Endothelial cell of umbilical vein (primary cell): ENCODE results near the gene C14orf119. TPM values are rescaled to one million over a fixed set of nuclear protein-coding genes. Genes with fewer than 3 reads are reported as not detected.

Source experiments
- BruUV-seq: library from RNA; stranded (reverse); fragments of 400-500 nt; replicated peaks from 2 replicates; lab custom pipeline; 2021; lab: Mats Ljungman, UMichigan
- CTCF ChIA-PET: fragments of 300-600, 350-600 bp; sonication (Branson Sonifier 250); formaldehyde crosslinking; loops from one replicate; lab custom pipeline; 2021; ENCODE audit warnings: antibody characterized with exemption, inconsistent platforms; lab: Charles Lee
- POLR2A ChIA-PET: fragments of 300-600, 350-600 bp; sonication (Branson Sonifier 250); formaldehyde crosslinking; loops from one replicate; lab custom pipeline; 2021; ENCODE audit warnings: antibody characterized with exemption, inconsistent platforms; lab: Charles Lee
- DNase-seq: peaks from one replicate; pipeline ENCODE4 v3.0.0-alpha.2; 2011; ENCODE audit warnings: low read depth, low spot score
- FAIRE-seq: peaks from 2 replicates; lab custom pipeline; 2011; peaks lifted over from hg19 to GRCh38; lab: Jason Lieb, UNC
- H2AFZ ChIP-seq: 2 replicates; pipeline ENCODE4 v1.6.0; 2012; ENCODE audit warnings: low read depth, low read length, control low read depth, inconsistent platforms
- H3K27ac ChIP-seq: 2 replicates; pipeline ENCODE4 v1.5.1; 2011; ENCODE audit warnings: low read depth, mild to moderate bottlenecking, control low read depth, low read length, moderate library complexity; ENCODE audit not compliant: insufficient read depth
- H3K27me3 ChIP-seq, 2 experiments: 2 replicates each; pipeline versions ENCODE4 v1.6.0 to v1.6.1; 2011; ENCODE audit warnings: low read length in 2 of 2, mixed read lengths in 1 of 2; ENCODE audit not compliant: control insufficient read depth in 2 of 2, insufficient read depth in 2 of 2
- H3K36me3 ChIP-seq, 2 experiments: 2 replicates in 1 of 2; 3 replicates in 1 of 2; pipeline ENCODE4 v1.5.1; 2011; ENCODE audit warnings: low read length in 2 of 2, mild to moderate bottlenecking in 1 of 2, moderate library complexity in 1 of 2; ENCODE audit not compliant: control insufficient read depth in 2 of 2, insufficient read depth in 2 of 2; ENCODE audit errors: extremely low read depth in 1 of 2
- H3K4me1 ChIP-seq: 3 replicates; pipeline ENCODE4 v1.5.1; 2011; ENCODE audit warnings: mild to moderate bottlenecking, low read length; ENCODE audit not compliant: control insufficient read depth, insufficient read depth; ENCODE audit errors: extremely low read depth
- H3K4me2 ChIP-seq: 2 replicates; pipeline ENCODE4 v1.6.1; 2011; ENCODE audit warnings: low read length, control low read depth, mixed read lengths; ENCODE audit not compliant: insufficient read depth
- H3K4me3 ChIP-seq, 3 experiments: fragments of 200-600 bp in 1 of 3; sonication (generic), shearing (Covaris generic) in 1 of 3; replicated peaks in 1 of 3; 2 replicates each; pipeline ENCODE4 v1.5.1; 2011 to 2016; ENCODE audit warnings: control low read depth in 3 of 3, low read length in 3 of 3, mild to moderate bottlenecking in 2 of 3, inconsistent platforms in 1 of 3, low read depth in 1 of 3, moderate library complexity in 1 of 3; ENCODE audit not compliant: insufficient read depth in 1 of 3
- H3K79me2 ChIP-seq: 2 replicates; pipeline ENCODE4 v1.6.0; 2012; ENCODE audit warnings: low read length, inconsistent platforms; ENCODE audit not compliant: control insufficient read depth, insufficient read depth
- H3K9ac ChIP-seq: replicated peaks from 2 replicates; pipeline ENCODE3; 2011; ENCODE audit warnings: low read length, control low read depth; ENCODE audit not compliant: insufficient read depth; ENCODE audit errors: extremely low read depth
- H3K9me1 ChIP-seq: replicated peaks from 3 replicates; pipeline ENCODE4 v1.6.0; 2011; ENCODE audit warnings: mild to moderate bottlenecking, low read length; ENCODE audit not compliant: control insufficient read depth, insufficient read depth; ENCODE audit errors: extremely low read depth
- H3K9me3 ChIP-seq: replicated peaks from 2 replicates; pipeline ENCODE4 v1.5.1; 2012; ENCODE audit warnings: low read length, inconsistent platforms; ENCODE audit not compliant: control insufficient read depth, insufficient read depth
- H4K20me1 ChIP-seq: replicated peaks from 2 replicates; pipeline ENCODE3; 2011; ENCODE audit warnings: mild to moderate bottlenecking, low read length; ENCODE audit not compliant: control insufficient read depth, insufficient read depth; ENCODE audit errors: extremely low read depth
- EZH2 ChIP-seq: IDR thresholded peaks from 2 replicates; pipeline ENCODE4 v1.6.1; 2012; ENCODE audit warnings: borderline replicate concordance, low read depth, mild to moderate bottlenecking, moderate library complexity, low read length, inconsistent platforms; ENCODE audit not compliant: severe bottlenecking
- FOS ChIP-seq: IDR thresholded peaks from 2 replicates; pipeline ENCODE4 v1.6.1; 2011; ENCODE audit warnings: mild to moderate bottlenecking, low read length, moderate library complexity, borderline replicate concordance; ENCODE audit not compliant: insufficient read depth
- GATA2 ChIP-seq: IDR thresholded peaks from 2 replicates; pipeline ENCODE4 v1.7.0; 2011; ENCODE audit warnings: low read depth, mild to moderate bottlenecking, moderate library complexity, mixed read lengths, low read length; ENCODE audit not compliant: insufficient read length, insufficient read depth
- JUN ChIP-seq: IDR thresholded peaks from 2 replicates; pipeline ENCODE4 v1.6.1; 2011; ENCODE audit warnings: borderline replicate concordance, low read depth; ENCODE audit not compliant: insufficient read length, insufficient read depth
- MAX ChIP-seq: IDR thresholded peaks from 2 replicates; pipeline ENCODE4 v1.6.1; 2011; ENCODE audit not compliant: insufficient read depth, insufficient read length
- MYC ChIP-seq: IDR thresholded peaks from one replicate; pipeline ENCODE4 v1.6.1; 2011; ENCODE audit warnings: mild to moderate bottlenecking, low read depth, low read length
- POLR2A ChIP-seq: IDR thresholded peaks from 2 replicates; pipeline ENCODE4 v1.6.1; 2012; ENCODE audit warnings: low read depth, mild to moderate bottlenecking, control low read depth, low read length
- POLR2AphosphoS5 ChIP-seq: IDR thresholded peaks from 2 replicates; pipeline ENCODE4 v1.6.1; 2012; ENCODE audit warnings: low read depth, mild to moderate bottlenecking, control low read depth, low read length, moderate library complexity; ENCODE audit not compliant: insufficient read depth
- dilution Hi-C: fragments of 300-500 bp; cut with MboI; formaldehyde crosslinking; loops from one replicate; pipeline ENCODE4 v1.15.0; 2019; ENCODE audit warnings: low sequenced_read_pairs; ENCODE audit not compliant: extremely low pct_ligation_motif_present
- intact Hi-C: fragments of 100-400 bp; cut with micrococcal nuclease; formaldehyde crosslinking; loops from one replicate; pipeline ENCODE4 v1.10.0; 2022
- polyA plus RNA-seq, 4 experiments: library from polyadenylated mRNA; depleted of rRNA in 3 of 4; stranded (reverse) in 3 of 4; unstranded in 1 of 4; fragments of >200 nt; gene quantifications; 2 replicates each; pipeline versions ENCODE4 v1.2.1 to v1.2.3, GENCODE V29; 2011 to 2012; ENCODE audit warnings: missing spikeins in 1 of 4
- total RNA-seq: library from RNA; stranded (reverse); gene quantifications from 2 replicates; pipeline ENCODE4 v1.2.3, GENCODE V29; 2021
- TF ChIP-seq, protein P1 (sequence below), 2 donors: IDR thresholded peaks; 1 replicate in 1 of 2; 2 replicates in 1 of 2; pipeline ENCODE4 v1.5.1; 2011; ENCODE audit warnings: low read length in 2 of 2, mild to moderate bottlenecking in 2 of 2, moderate library complexity in 2 of 2, control low read depth in 1 of 2, inconsistent platforms in 1 of 2, low read depth in 1 of 2; ENCODE audit not compliant: insufficient read depth in 1 of 2; ENCODE audit errors: extremely low read depth in 1 of 2

Gene C14orf119
- total and polyA plus RNA-seq, 2 donors (not counting 3 experiments of a cell fraction or from before 2014, with no cell fraction given) = 58.3 to 60.5 TPM

- Histone ChIP-seq H3K27me3 (no peaks in the 10 kb centered on the region), H3K4me3 (no peak overlapping the region), H3K27ac (no peak overlapping the region), H2AFZ (no peak overlapping the region), H3K36me3 (peaks cover 5 to 13% of the 10 kb centered on the region in 2 experiments), H3K9me3 (no peaks in the 10 kb centered on the region), H3K9me1 (no peaks in the 10 kb centered on the region), H3K79me2 (peaks cover 18% of the 10 kb centered on the region), H4K20me1 (no peaks in the 10 kb centered on the region), H3K4me2 (no peak overlapping the region), H3K4me1 (peaks cover 2% of the 10 kb centered on the region), H3K9ac (no peak overlapping the region)
- FAIRE-seq (no peak), DNase-seq (no peak)
- dilution Hi-C loops = no loop called here
- ChIA-PET CTCF (interaction anchor here (0.7 to 2.9 kb wide), 5 partner anchors 18 to 107 kb away, joined by 3 to 16 read pairs (median 8); no protein-coding TSS in a partner anchor), POLR2A (no interaction called here)
- no peak for TF ChIP-seq JUN
- no peak for TF ChIP-seq GATA2
- no peak for TF ChIP-seq POLR2A
- TF ChIP-seq FOS = no peak
- intact Hi-C loops = no loop called here
- BruUV-seq = no TSS peak
These were observed 6.8 kb downstream of the C14orf119 start for GRCh38 chr14:23101986-23102625.

DNA sequence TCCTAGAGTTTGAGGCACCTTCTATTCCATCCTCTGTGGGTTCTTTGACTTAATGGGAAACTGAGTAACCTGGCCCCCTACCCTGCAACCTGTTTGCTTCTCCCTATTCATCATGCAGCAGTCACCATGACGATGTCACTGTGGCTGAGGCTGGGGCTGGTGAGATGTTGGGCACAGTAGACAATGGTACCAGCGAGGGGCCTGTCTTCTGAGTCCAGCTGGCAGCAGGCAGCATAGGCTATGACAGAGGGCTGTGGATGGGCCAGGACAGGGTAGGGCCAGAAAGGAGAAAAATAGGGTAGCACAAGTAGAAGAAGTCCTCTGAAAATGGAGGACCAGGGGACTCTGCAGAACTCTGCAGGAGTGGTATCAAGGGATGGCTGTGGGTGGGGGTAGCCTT, 7.5 kb downstream of the C14orf119 start:
- POLR2A ChIA-PET = no interaction called here
- no peak for FAIRE-seq
- BruUV-seq = no TSS peak
- Histone ChIP-seq H3K79me2 (peaks cover 11% of the 10 kb centered on the region), H4K20me1 (no peaks in the 10 kb centered on the region), H3K9ac (no peak overlapping the region), H3K4me3 (no peak overlapping the region), H3K9me3 (no peaks in the 10 kb centered on the region), H3K9me1 (no peaks in the 10 kb centered on the region), H3K27ac (no peak overlapping the region), H3K4me2 (no peak overlapping the region), H3K36me3 (peaks cover 3 to 7% of the 10 kb centered on the region in 2 experiments), H3K4me1 (no peaks in the 10 kb centered on the region), H2AFZ (no peak overlapping the region), H3K27me3 (no peaks in the 10 kb centered on the region)
- dilution Hi-C loops = no loop called here
- no peak for TF ChIP-seq MYC
- no peak for TF ChIP-seq FOS
- TF ChIP-seq EZH2 = no peak
- TF ChIP-seq GATA2 = no peak
- no peak for TF ChIP-seq POLR2AphosphoS5
- TF ChIP-seq MAX = no peak
- no peak for TF ChIP-seq JUN
- TF ChIP-seq POLR2A = no peak
- TF ChIP-seq, protein P1, sequence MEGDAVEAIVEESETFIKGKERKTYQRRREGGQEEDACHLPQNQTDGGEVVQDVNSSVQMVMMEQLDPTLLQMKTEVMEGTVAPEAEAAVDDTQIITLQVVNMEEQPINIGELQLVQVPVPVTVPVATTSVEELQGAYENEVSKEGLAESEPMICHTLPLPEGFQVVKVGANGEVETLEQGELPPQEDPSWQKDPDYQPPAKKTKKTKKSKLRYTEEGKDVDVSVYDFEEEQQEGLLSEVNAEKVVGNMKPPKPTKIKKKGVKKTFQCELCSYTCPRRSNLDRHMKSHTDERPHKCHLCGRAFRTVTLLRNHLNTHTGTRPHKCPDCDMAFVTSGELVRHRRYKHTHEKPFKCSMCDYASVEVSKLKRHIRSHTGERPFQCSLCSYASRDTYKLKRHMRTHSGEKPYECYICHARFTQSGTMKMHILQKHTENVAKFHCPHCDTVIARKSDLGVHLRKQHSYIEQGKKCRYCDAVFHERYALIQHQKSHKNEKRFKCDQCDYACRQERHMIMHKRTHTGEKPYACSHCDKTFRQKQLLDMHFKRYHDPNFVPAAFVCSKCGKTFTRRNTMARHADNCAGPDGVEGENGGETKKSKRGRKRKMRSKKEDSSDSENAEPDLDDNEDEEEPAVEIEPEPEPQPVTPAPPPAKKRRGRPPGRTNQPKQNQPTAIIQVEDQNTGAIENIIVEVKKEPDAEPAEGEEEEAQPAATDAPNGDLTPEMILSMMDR (IDR thresholded peaks at IDR 0.05; ENCODE audit: extremely low read depth in 1 of 2, insufficient read depth in 1 of 2, low read depth in 1 of 2, low read length in 2 of 2) = no peak
- CTCF ChIA-PET = interaction anchor here (0.7 to 2.9 kb wide), 5 partner anchors 18 to 108 kb away, joined by 3 to 16 read pairs (median 3); no protein-coding TSS in a partner anchor
- intact Hi-C loops = no loop called here
- no peak for DNase-seq
